Activated CD4-positive, alpha-beta T cell treated with anti-CD3 and anti-CD28 coated beads for 36 hours (primary cell): Measurements from ENCODE around the gene TMEM245. TPM values are rescaled to one million over a fixed set of nuclear protein-coding genes. Genes with fewer than 3 reads are reported as not detected.

Experiments used
- ATAC-seq: fragments of 200-7000 bp; cut with Tn5 transposase; one replicate; pipeline ENCODE4 v1.10.0; 2021; ENCODE audit warnings: mild to moderate bottlenecking, moderate library complexity
- CTCF ChIA-PET: fragments of 350-600 bp; sonication (Branson Sonifier 250); formaldehyde crosslinking; loops from one replicate; lab custom pipeline; 2021; ENCODE audit warnings: antibody characterized with exemption; lab: Charles Lee
- POLR2A ChIA-PET: fragments of 350-600 bp; sonication (Branson Sonifier 250); formaldehyde crosslinking; loops from one replicate; lab custom pipeline; 2021; ENCODE audit warnings: antibody characterized with exemption, inconsistent platforms; lab: Charles Lee
- DNase-seq: peaks from one replicate; pipeline ENCODE4 v3.0.0-alpha.2; 2020
- H3K27ac Mint-ChIP-seq: one replicate; pipeline ENCODE4 v1.8.0; 2021; ENCODE audit warnings: mixed read lengths
- H3K27me3 Mint-ChIP-seq: one replicate; pipeline ENCODE4 v1.8.0; 2021; ENCODE audit warnings: mixed read lengths
- H3K36me3 Mint-ChIP-seq: one replicate; pipeline ENCODE4 v1.8.0; 2021; ENCODE audit warnings: low read depth, mixed read lengths
- H3K4me1 Mint-ChIP-seq: one replicate; pipeline ENCODE4 v1.8.0; 2021; ENCODE audit warnings: mixed read lengths
- H3K4me3 Mint-ChIP-seq: one replicate; pipeline ENCODE4 v1.8.0; 2021; ENCODE audit warnings: mild to moderate bottlenecking, moderate library complexity, mixed read lengths
- H3K9me3 Mint-ChIP-seq: one replicate; pipeline ENCODE4 v1.8.0; 2021; ENCODE audit warnings: low read depth, mixed read lengths
- intact Hi-C, 2 experiments: fragments of 100-400 bp; cut with DNase I in 1 of 2; cut with micrococcal nuclease in 1 of 2; formaldehyde crosslinking; loops; one replicate each; pipeline versions ENCODE4 v1.14.2 to v1.15.1; 2022 to 2024; cut with DNase I, micrococcal nuclease
- total RNA-seq, 2 experiments: library from RNA; stranded (reverse); gene quantifications; one replicate each; pipeline ENCODE4 v1.2.3, GENCODE V29; 2021

TMEM245 gene
- total RNA-seq, 2 experiments from 2014 or later = 24.0 to 24.5 TPM

- ATAC-seq = no peak
- ChIA-PET POLR2A (no interaction called here), CTCF (no interaction called here)
- Mint-ChIP-seq H3K36me3 (peaks cover 34% of the 10 kb centered on the region), H3K4me1 (peaks cover 10% of the 10 kb centered on the region), H3K27ac (no peak overlapping the region), H3K27me3 (no peaks in the 10 kb centered on the region), H3K9me3 (no peaks in the 10 kb centered on the region), H3K4me3 (no peak overlapping the region)
- intact Hi-C loops = no loop called here
- no peak for DNase-seq
These were observed 33.5 kb downstream of the TMEM245 start for GRCh38 chr9:109086221-109086620.

DNA sequence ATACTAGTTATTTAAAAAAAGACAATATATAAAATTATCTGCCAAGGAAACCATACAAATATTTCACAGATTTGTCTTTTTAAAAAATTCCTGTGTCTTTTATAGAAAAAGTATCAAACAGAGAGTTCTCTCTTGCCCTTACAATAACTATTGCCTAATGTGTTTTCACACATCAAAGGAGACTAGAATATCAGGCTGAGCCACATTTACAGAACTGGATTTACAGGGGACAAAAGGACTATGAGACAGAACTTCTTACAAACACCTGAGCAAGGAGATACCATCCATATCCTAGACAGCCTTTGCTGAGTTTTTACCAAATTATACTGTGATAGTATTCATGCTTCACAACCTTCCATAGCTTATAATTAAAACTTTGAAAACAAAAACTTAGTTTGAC lies 34.2 kb downstream of the TMEM245 start:
- Mint-ChIP-seq H3K27ac (no peak overlapping the region), H3K4me3 (no peak overlapping the region), H3K27me3 (no peaks in the 10 kb centered on the region), H3K4me1 (peaks cover 9% of the 10 kb centered on the region), H3K9me3 (no peaks in the 10 kb centered on the region), H3K36me3 (peaks cover 33% of the 10 kb centered on the region)
- POLR2A ChIA-PET = no interaction called here
- DNase-seq = no peak
- intact Hi-C loops = no loop called here
- CTCF ChIA-PET = interaction anchor here (0.6 kb wide), 1 partner anchor 13 kb away, joined by 3 read pairs; no protein-coding TSS in a partner anchor
- ATAC-seq = no peak

DNA sequence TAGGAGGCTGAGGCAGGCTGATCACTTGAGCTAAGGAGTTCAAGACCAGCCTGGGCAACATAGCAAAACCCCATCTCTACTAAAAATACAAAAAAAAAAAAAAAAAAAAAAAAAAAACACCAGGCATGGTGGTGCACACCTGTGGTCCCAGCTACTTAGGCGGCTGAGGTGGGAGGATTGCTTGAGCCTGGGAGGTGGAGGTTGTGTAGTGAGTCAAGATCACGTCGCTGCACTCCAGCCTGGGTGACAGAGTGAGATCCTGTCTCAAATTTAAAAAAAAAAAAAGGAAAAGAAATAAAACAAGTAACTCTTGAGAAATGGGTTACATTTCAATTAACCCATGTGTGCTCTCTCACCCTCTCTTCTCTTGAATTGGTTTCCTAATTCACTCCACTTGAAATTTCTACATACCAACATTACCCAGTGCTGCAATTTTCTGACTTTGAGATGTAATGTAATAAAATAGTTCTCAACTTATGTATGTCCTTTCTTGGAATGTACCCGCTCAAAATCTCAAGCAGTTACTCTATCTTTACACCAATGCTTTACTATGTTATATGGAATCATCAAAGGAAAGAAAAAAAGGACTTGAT lies 35.8 kb downstream of the TMEM245 start:
- CTCF ChIA-PET = no interaction called here
- Mint-ChIP-seq H3K4me1 (peaks cover 8% of the 10 kb centered on the region), H3K9me3 (no peaks in the 10 kb centered on the region), H3K27me3 (no peaks in the 10 kb centered on the region), H3K27ac (no peak overlapping the region), H3K36me3 (peaks cover 36% of the 10 kb centered on the region), H3K4me3 (no peak overlapping the region)
- POLR2A ChIA-PET = no interaction called here
- DNase-seq = no peak
- intact Hi-C loops = loop anchor here in 1 of 2 experiments (5.0 kb wide), 1 partner anchor 33 kb away; the partner anchor contains the start of gene TMEM245
- no peak for ATAC-seq

- ATAC-seq (no peak), DNase-seq (no peak)
- ChIA-PET POLR2A (no interaction called here), CTCF (no interaction called here)
- intact Hi-C loops = loop anchor here in 1 of 2 experiments (5.0 kb wide), 1 partner anchor 34 kb away; the partner anchor contains the start of gene TMEM245
- Mint-ChIP-seq H3K9me3 (no peaks in the 10 kb centered on the region), H3K36me3 (peaks cover 39% of the 10 kb centered on the region), H3K4me1 (peaks cover 7% of the 10 kb centered on the region), H3K27me3 (no peaks in the 10 kb centered on the region), H3K27ac (no peak overlapping the region), H3K4me3 (no peak overlapping the region)
These were observed 36.6 kb downstream of the TMEM245 start for GRCh38 chr9:109083141-109083540.

DNA sequence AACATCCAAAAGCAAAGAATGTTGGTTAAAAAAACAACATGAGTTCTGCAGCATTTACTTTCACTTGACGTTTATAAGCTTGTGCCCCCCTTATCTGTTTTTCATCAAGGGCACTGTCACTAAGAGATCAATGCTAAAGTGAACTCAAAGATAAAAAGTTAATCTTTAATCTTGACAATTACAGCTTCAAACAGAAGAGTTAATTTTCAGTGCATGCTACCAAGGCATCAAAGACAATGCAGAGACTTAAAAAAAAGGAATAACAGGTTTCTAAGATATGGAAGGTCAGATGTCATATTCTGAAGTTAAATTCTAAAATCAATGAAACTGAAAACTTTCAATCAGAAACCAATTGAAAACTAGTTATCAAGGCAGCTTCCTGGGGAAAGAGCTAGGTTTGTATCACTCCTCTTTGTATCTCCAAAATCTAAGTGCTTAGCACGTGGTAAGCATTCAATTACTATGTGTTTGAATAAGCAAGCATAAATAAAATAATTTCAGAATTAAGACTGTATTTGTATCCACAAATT lies 37.6 kb downstream of the TMEM245 start:
- H3K36me3 Mint-ChIP-seq = peaks cover 41% of the 10 kb centered on the region
- ChIA-PET POLR2A (no interaction called here), CTCF (interaction anchor here (1.0 to 1.3 kb wide), 2 partner anchors 11 to 36 kb away, joined by 3 to 4 read pairs; no protein-coding TSS in a partner anchor)
- H3K4me3 Mint-ChIP-seq = no peak overlapping the region
- ATAC-seq = no peak
- no peaks in the 10 kb centered on the region for H3K27me3 Mint-ChIP-seq
- H3K9me3 Mint-ChIP-seq = no peaks in the 10 kb centered on the region
- no peak overlapping the region for H3K27ac Mint-ChIP-seq
- no peak for DNase-seq
- intact Hi-C loops = loop anchor here in 1 of 2 experiments (5.0 kb wide), 1 partner anchor 35 kb away; the partner anchor contains the start of gene TMEM245
- H3K4me1 Mint-ChIP-seq = peaks cover 7% of the 10 kb centered on the region

DNA sequence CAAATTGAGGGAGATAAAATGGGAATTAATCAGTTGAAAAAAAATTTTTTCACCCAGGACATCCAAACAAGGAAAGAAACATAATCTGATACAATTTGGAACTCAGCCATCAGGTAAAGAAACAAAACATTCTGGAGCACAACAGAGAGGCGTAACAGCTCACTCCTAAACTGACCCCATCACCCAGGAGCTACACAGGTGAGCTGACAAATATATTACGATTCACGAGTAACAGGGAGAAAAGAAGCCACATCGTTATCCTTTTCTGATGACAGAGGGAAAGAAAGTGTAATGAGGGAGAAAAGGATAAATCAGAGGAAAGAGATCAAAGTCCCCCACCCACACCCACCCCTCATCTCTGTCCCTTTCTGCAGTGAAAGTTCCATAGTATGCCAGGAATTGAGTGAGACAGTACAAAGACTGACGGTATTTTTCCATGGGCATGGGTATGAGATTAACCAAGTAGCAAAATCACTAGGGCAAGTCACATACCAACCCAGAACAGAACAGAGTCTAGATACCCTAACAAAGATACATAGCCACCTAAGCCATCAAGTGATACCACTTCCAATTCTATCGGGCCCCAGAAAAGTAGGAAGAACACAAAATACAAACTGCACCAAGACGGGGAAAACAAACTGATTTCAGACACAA lies 45.4 kb downstream of the TMEM245 start:
- peaks cover 14% of the 10 kb centered on the region for H3K4me1 Mint-ChIP-seq
- H3K27ac Mint-ChIP-seq = peak overlapping the region; percentile 48
- intact Hi-C loops = no loop called here
- ChIA-PET CTCF (interaction anchor here (0.6 kb wide), 1 partner anchor 44 kb away, joined by 3 read pairs; no protein-coding TSS in a partner anchor), POLR2A (no interaction called here)
- DNase-seq = no peak
- peaks cover 43% of the 10 kb centered on the region for H3K36me3 Mint-ChIP-seq
- H3K9me3 Mint-ChIP-seq = no peaks in the 10 kb centered on the region
- H3K4me3 Mint-ChIP-seq = no peak overlapping the region
- no peaks in the 10 kb centered on the region for H3K27me3 Mint-ChIP-seq
- ATAC-seq = peak; percentile 30

- no peak for DNase-seq
- Mint-ChIP-seq H3K36me3 (peaks cover 32% of the 10 kb centered on the region), H3K27me3 (no peaks in the 10 kb centered on the region), H3K9me3 (no peaks in the 10 kb centered on the region), H3K27ac (no peak overlapping the region), H3K4me3 (no peak overlapping the region), H3K4me1 (peaks cover 14% of the 10 kb centered on the region)
- intact Hi-C loops = no loop called here
- CTCF ChIA-PET = no interaction called here
- POLR2A ChIA-PET = no interaction called here
- ATAC-seq = no peak
These were observed 46.8 kb downstream of the TMEM245 start for GRCh38 chr9:109072821-109073435.

DNA sequence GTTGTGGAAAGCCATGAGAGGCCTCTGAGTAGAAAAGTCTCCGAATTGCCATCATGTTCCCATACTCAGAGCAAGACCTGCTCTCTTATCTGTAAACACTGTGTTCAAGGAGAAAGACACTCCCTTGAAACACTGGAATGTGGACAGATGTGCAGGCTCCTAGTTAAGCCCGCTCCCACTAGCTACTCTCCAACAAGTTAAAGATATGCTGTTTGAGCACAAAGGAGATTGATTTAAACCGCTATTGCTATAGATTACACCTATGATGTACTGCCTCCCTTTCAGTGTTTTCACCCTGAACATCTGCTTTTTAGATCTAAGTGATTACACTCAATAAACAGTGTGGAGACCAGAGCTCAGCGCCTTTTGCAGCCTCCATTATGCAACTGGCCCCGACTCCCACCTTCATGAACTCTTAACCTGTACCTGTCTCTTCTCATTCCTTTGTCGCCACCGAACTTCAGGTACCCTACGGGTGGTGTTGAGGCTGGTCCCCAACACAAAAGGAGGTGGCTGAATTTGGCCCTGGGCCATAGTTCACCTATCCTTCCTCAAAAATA lies 47.5 kb downstream of the TMEM245 start:
- intact Hi-C loops = no loop called here
- H3K27ac Mint-ChIP-seq = no peak overlapping the region
- ATAC-seq (no peak), DNase-seq (no peak)
- H3K9me3 Mint-ChIP-seq = no peaks in the 10 kb centered on the region
- ChIA-PET CTCF (no interaction called here), POLR2A (no interaction called here)
- no peak overlapping the region for H3K4me3 Mint-ChIP-seq
- H3K27me3 Mint-ChIP-seq = no peaks in the 10 kb centered on the region
- H3K4me1 Mint-ChIP-seq = peaks cover 14% of the 10 kb centered on the region
- H3K36me3 Mint-ChIP-seq = peaks cover 36% of the 10 kb centered on the region

- DNase-seq (no peak), ATAC-seq (no peak)
- Mint-ChIP-seq H3K4me1 (peaks cover 3% of the 10 kb centered on the region), H3K9me3 (no peaks in the 10 kb centered on the region), H3K27me3 (no peaks in the 10 kb centered on the region), H3K4me3 (no peak overlapping the region), H3K27ac (no peak overlapping the region), H3K36me3 (peaks cover 27% of the 10 kb centered on the region)
- POLR2A ChIA-PET = no interaction called here
- CTCF ChIA-PET = no interaction called here
- intact Hi-C loops = no loop called here
These were observed 51.0 kb downstream of the TMEM245 start for GRCh38 chr9:109068764-109069163.

DNA sequence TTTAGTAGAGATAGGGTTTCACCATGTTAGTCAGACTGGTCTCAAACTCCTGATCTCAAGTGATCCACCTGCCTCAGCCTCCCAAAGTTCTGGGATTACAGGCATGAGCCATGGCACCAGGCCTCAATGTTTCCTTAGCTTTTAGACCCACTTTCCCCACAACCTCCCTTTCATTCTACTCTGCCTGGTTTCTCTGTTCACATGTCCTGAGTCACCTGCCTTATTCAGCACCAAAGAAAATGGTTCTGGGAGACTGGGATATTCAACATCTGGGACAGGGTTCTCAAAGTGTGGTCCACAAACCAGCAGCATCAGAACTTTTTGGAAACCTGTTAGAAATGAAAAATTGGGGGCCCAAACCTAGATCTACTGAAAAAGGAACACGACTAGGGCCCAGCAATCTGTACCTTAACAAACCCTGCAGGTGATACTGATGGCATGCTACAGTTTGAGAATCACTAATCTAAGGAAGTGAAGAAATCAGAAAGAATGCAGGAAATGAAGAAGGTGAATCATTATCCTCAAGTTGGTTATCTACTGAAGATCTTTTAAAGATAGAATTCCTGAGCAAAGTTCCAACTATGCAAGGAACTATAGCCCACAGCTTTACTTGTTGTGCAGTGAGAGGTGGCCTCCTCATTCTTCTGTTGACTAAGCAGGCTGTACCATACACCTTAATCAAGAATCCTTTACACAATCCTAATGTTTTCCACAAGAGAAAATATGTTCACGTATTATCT lies 54.6 kb downstream of the TMEM245 start:
- no peaks in the 10 kb centered on the region for H3K27me3 Mint-ChIP-seq
- ChIA-PET POLR2A (no interaction called here), CTCF (no interaction called here)
- no peaks in the 10 kb centered on the region for H3K9me3 Mint-ChIP-seq
- H3K36me3 Mint-ChIP-seq = peaks cover 21% of the 10 kb centered on the region
- H3K4me1 Mint-ChIP-seq = peaks cover 2% of the 10 kb centered on the region
- no peak overlapping the region for H3K4me3 Mint-ChIP-seq
- intact Hi-C loops = no loop called here
- ATAC-seq = no peak
- DNase-seq = no peak
- H3K27ac Mint-ChIP-seq = no peak overlapping the region

DNA sequence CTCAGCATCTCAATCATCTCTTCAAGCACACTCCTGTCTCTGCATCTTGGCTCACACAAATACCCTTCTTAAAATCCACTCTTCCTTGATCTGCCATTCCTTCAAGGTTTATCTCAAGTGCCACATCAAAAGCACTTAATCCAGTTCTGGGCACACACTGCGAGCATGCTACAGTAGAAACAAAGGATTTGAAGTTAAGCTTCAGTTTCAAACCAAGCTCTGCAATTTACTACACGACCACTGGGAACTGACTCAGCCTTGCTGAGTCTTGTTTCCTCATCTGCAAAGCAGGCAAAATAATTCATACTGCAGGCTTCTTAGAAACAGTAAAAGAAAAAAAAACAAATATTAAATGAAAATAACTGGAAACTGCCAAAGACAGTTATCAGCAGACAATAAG lies 56.0 kb downstream of the TMEM245 start:
- ChIA-PET CTCF (no interaction called here), POLR2A (no interaction called here)
- Mint-ChIP-seq H3K27me3 (no peaks in the 10 kb centered on the region), H3K27ac (peak overlapping the region; percentile 2), H3K36me3 (peaks cover 29% of the 10 kb centered on the region), H3K4me1 (peaks cover 2% of the 10 kb centered on the region), H3K9me3 (no peaks in the 10 kb centered on the region), H3K4me3 (no peak overlapping the region)
- no peak for DNase-seq
- ATAC-seq = no peak
- intact Hi-C loops = no loop called here
